ENCODE data around the gene AGPAT3.

Gene AGPAT3

DNA sequence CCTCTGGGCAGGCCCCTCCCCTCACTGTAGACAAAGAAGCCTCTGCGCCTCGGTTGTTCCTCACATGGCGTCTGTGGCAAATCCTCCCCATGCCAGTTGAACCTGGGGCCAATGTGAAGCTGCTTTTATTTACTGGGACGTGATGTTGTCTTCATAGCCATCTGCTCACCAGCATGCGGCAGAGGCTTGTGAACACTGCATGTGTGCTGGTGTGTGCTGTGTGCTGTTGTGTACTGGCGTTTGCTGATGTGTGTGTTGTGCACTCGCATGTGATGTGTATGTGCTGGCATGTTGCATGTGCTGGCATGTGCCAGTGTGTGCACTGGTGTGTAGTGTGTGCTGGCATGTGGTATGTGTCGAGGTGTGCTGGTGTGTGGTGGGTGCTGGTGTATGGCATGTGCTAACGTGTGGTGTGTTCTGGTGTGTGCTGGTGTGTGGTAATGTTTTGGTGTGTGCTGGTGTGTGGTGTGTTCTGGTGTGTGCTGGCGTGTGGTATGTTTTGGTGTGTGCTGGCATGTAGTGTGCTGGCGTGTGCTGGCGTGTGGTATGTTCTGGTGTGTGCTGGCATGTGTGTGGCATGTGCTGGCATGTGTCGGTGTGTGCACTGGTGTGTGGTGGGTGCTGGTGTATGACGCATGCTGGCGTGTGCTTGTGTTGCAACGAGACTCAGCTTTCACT lies 109.9 kb downstream of the AGPAT3 start:
- no peak for DNase-seq (ENCODE audit: low read depth in 2 of 2)

DNA sequence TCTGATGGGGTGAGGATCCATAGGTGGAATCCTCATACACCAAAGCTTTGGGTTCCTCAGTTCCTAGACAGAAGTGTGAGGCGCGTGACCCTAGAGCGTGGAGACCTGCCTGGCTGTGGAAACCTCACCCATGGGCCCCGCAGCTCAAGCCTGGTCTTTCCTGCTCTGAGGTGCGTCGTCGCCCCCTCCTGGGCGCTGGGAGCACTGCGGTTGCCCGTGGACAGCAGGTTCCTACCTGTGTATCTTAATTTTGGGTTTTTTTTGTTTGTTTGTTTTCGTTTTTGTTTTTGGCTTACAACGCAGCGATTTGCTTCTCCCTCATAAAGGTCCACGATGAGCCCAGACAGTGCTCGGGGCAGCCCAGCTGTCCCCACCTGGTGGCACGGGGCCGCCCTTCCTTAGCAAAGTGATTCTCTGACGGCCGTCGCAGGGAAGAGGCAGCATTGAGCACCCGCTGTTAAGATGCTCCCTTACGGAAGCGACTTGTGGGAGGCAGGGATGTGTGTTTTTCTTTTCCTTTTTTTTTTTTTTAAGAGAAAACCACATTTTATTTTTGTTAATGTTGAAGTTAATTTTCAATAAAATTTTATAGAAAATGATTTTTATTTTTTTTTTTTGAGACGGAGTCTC lies 110.6 kb downstream of the AGPAT3 start:
- DNase-seq (ENCODE audit: low read depth in 2 of 2), result peak; percentile 63 to 81

DNA sequence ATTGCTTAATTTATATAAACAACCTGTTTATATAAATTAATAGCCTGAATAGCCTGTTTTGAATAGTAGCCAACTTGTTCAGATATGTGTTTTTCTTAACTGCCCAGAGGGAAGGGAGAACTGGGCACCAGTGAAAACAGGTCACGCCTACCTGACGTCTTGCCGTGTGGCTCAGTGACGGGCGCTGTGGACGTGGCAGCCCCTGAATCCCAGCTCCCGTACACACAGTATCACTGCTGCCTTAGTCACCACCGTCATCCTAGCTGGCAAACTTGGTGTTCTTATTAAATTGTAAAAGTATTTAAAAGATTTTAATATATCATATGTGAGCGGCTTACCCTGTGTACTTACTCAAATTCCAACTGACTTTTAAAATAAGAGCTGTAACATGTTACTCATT lies 111.6 kb downstream of the AGPAT3 start:
- no peak for DNase-seq (ENCODE audit: low read depth in 2 of 2)

DNA sequence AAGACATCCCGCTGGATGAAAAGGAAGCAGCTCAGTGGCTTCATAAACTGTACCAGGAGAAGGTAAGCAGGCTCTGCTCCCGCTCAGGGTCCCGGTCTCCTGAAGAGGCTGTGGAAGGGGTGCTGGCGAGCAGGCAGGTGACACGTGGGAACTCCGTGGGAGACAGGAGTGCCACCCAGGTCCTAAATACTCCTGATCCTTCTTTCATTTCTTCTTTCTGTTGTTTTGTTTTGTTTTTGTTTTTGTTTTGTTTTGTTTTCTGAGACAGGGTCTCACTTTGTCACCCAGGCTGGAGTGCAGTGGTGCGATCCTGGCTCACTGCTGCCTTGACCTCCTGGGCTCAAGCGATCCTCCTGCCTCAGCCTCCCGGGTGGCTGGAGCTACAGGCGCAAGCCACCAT lies 113.0 kb downstream of the AGPAT3 start:
- DNase-seq (ENCODE audit: low read depth in 2 of 2), result no peak

DNA sequence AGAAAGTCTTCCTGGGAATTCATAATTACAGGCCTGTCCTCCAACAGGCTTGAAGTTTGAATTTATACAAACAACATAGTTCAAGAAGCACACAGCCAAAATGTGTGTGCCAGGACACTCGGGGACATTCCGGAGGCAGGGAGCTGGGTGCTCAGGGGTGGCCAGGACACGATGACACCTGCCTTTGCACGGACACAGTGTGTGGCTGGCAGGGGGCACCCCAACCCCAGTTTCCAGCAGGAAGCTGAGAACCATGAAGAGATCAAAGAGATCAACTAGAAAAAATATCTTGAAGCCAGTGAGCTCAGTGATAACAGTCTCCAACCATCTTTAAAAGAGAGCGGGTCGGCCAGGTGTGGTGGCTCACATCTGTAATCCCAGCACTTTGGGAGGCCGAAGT lies 114.6 kb downstream of the AGPAT3 start:
- DNase-seq (ENCODE audit: low read depth in 2 of 2), result no peak

DNA sequence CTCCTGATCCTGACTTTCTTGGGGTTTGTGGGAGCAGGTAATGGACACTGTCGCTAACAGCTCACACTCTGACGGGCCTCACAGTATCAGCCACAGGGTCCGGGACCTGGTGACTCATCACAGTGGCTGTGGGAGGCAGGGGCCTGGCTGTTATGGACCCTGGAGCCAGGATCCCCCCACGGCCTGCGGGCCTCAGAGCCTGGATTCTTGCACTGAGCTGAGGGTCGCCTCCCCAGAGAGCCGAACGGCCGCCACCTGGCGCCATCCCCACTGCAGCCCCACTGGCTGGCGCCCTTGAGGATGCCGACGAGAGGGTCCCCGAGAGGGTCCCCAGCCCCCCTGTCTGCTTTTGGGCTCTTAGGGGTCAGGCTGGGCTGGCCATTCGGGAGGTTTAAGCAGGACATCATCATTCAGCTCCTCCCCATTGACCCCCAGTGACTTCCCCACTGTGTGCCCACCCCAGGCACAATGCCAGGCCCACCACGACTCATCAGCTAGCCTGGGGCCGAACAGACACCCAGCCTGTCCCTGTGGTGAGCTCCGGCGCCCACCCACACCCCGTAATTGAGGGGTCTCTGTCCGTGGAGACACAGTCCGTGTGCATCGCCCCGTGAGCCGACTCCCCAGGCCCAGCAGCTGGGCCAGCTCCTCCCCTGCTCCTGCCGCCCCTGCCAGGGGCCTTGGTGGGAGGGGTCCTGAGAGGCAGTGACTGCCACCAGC lies 116.3 kb downstream of the AGPAT3 start:
- DNase-seq (ENCODE audit: low read depth in 2 of 2), result no peak

DNA sequence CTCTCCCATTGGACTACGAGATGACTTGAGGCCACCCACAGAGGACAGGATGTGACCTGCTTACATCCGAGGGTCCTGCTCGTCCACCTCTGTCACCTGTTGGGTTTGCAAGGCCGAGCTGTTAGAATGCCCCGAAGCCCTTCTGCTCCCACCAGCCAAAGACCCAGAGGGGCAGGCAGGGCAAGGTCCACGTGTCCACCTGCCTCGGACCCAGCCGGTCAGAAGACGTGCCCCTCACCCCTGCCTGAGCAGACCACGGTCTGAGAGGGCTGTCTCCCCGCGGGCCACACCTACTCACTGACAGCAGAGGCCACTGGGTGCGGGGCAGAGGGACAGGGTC lies 116.8 kb downstream of the AGPAT3 start:
- no peak for DNase-seq (ENCODE audit: low read depth in 2 of 2)

DNA sequence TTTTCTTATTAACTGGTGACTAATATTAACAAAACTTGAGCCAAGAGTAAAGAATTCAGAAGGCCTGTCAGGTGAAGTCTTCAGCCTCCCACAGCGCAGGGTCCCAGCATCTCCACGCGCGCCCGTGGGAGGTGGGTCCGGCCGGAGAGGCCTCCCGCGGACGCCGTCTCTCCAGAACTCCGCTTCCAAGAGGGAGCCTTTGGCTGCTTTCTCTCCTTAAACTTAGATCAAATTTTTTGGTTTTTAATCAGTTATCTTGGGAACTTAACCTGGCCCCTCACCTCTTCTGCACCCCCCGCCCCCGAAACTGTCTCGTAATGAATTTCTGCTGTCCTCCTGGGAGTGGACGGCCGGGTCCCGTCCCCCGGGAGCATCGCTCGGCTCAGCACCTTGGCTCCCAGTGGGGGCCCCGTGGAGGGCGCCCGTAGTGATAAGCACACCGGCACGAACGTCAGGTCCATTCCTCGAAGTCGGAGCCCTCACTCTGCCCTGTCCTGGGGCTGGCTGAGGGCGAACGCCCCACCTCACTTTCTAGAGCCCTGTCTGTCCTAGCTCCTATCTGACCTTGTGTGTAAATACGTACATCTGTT lies 117.6 kb downstream of the AGPAT3 start:
- DNase-seq (ENCODE audit: low read depth in 2 of 2), result no peak

DNA sequence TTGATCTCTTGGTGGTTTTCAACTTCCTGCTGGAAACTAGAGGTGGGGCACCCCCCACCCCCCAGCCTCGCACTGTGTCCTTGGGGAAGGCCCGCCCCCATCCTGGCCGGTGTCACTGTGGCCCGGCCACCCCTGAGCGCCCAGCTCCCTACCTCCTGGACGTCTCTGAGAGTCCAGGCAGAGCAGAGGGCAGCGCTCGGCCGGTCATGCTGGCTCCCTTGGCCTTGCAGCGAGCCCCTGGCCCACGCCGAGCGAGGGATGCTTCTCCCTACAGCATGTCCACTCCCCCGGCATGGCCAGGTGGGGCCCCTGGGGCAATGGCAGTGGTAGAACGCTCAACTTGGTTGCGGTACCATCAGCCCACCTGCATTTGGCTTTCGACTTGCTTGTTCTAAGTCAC lies 118.4 kb downstream of the AGPAT3 start:
- no peak for DNase-seq (ENCODE audit: low read depth in 2 of 2)

DNA sequence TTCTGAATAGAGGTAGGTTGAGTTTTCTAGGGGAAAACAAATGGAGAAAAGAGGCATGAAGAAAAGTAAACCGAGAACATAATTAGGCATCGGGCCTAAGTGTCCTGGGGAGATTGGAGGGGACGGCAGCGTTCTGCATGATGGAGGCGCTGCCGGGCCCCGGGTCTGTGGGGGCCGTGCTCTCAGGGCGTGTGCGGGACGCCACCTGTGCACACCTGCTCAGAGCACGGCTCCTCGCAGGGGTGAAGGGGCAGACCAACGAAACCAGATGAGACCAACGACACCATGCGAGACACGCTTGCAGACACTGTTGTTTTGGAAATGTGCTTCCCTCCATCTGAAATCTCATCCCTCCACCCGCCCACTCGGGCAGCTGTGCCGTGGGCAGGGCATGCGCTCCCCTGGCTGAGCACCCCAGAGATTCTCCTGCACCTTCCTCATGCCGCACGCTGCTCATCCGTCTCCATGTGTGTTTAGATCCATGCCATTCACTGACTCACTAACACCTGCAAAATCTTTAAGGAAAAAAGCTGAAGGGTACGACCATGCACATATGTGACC lies 118.9 kb downstream of the AGPAT3 start:
- no peak for DNase-seq (ENCODE audit: low read depth in 2 of 2)

DNA sequence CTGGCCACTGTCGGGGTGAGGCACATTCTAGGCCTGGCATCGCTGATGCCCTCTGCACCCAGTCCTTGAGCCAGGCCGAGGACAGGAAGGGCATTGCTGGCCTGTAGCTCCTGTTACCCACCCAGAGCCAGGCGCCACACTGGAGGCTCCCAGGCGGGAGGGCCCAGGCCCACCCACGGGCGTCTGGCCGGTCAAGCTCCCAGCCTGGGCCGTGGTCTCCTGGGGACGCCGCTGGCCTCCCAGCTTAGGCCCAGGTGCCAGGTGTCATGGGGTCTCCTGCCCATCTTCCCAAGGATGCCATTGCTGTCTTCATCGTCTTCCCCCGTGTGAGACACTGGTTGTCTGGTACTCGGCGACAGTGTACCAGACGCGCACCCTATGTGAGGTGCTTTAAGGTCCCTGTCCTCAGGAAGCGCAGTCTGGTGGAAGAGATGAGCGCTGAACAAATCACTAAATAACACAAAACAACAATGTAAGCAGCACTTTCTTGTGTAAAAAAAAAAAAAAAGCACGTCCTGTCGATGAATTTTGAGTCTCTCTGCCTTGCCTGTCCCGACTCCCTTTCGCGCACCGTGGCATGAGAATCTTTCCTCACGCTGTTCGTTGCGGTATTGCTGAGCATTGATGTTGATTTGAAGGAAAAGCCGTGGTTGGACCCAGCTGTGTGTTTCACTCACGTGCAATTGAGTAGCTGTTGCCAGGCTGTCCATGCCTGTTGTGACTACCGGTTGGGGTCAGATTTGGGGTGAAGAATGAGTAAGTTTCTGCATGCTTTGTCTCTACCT lies 120.1 kb downstream of the AGPAT3 start:
- DNase-seq (ENCODE audit: low read depth in 2 of 2), result no peak

DNA sequence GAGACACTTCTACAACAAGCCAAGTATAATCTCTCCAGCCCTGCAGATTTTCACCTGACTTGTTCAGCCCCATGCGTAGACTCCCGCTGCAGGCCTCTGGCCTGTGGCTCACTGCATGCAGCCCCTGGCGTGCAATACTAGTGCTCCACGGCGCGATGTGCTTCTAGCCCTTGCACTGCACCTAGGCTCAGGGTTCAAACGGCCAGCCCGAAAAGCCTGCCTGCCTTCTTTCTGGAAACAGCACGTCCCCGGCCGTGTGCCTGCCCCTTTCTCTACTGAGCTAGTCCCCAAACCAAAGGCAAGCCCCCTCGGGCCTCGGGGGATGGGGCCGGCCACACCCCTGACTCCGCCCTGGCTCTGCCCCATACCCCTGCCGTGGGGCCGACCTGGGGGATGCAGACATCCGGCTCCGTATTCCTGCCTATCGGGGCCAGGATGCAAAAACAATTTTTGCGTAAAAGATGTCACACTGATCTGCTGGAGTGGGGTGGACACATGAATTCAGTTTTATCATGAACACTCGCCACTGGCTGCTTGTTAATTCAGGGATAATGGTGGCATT lies 120.7 kb downstream of the AGPAT3 start:
- DNase-seq (ENCODE audit: low read depth in 2 of 2), result no peak

DNA sequence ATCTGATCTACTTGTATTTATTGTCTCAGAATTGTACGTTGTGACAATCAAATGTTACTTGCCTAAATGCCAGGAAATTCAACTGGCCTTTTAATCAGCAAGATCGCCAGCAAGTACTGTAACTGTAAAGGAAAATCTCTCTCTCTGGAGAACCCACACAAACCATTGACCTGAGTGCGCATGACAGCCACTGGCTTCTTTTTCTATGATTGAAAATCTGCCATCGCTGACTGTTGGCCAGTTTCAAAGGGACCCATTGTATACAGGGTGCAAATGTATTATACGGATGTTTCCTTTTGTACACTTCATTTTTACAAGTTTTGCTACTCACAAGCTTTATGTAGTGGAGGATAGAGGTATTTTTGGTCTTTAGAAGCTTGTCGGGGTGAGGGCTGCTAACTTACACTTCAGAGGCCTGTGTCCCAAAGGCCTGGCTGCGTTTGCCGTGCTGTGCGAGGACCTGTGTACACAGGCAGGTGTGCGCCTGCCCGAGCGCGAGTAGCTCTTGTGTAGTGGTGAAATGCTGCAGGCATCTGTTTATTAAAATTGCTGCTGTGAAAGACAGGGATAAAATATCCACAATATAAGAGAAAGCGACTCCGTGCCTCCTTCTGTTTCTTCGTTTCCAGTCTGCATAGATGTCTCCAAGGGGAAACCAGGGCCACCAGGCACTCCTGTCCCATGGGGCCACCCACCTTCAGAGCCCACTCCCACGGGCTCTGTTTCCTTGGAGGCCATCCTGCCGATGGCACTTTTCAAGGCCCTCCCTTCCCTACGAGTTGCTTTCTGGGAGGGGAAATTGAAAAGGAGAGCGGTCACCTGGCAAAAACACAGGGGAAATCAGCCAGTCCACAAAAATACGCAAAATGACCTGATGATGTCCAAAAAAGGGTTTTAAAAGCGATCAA lies 121.8 kb downstream of the AGPAT3 start:
- no peak for DNase-seq (ENCODE audit: low read depth in 2 of 2)

DNA sequence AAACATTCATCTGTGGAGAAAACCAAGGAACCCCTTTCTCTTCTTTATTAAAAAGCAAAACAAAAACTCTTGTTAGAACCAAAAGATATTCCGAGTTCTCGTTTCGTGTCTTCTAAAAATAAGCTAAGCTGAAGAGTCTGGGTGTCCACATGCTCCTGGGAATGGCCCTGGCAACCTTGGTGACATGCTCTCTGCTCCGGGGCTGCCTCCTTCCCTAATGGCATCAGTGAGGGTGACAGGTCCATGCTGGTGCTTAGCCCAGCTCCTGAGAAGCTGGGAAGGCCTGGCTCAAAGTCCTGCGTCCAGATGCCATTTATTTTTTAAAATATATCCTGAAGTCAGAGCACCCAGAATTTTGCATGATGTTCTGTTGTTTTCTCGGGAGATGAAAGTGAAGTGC lies 122.5 kb downstream of the AGPAT3 start:
- no peak for DNase-seq (ENCODE audit: low read depth in 2 of 2)

DNA sequence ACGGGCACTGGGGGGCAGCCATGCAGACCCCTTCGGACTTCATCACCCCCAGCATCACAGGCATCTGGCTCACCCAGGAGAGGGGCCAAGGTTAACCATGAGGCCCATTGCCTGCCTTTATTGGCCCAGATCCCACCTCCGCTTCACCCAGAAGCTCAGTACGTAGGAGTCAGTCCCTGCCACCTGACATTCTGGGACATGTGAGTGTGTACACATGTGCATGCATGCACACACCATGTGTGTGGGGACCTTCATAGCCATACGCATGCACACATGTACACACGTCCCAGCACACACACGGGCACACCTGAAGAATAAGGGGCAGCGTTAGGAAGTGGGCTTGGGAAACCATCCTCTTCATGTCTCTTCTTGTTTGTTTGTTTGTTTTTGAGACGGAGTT lies 123.0 kb downstream of the AGPAT3 start:
- no peak for DNase-seq (ENCODE audit: low read depth in 2 of 2)

DNA sequence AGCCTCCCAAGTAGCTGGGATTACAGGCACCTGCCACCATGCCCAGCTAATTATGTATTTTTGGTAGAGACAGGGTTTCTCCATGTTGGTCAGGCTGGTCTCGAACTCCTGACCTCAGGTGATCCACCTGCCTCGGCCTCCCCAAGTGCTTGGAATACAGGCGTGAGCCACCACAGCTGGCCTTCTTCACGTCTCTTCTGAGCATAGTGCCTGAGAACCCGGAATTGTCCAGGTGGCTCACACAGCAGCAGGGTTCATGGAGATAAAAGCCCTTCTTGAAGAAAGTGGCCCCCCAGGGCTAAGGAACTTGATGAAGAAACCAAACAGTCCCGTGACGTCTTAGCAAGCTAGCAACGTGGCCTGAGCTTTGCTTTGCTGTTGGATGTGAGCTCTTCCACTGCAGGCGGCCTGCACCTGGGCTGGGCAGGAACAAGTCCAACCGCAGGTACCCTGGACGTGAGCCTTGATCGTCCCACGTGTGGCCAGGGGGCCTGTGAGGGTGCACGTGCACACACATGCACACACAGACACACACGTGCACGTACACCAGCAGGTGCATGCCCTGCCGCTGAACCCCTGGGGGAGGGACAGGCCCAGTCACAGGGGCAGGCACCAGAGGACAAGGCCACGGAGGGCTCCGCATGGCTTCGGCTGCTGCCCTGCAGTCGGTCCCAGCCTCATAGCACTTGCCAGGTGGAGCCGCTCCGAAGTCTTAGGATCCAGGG lies 123.6 kb downstream of the AGPAT3 start:
- DNase-seq (ENCODE audit: low read depth in 2 of 2), result no peak

DNA sequence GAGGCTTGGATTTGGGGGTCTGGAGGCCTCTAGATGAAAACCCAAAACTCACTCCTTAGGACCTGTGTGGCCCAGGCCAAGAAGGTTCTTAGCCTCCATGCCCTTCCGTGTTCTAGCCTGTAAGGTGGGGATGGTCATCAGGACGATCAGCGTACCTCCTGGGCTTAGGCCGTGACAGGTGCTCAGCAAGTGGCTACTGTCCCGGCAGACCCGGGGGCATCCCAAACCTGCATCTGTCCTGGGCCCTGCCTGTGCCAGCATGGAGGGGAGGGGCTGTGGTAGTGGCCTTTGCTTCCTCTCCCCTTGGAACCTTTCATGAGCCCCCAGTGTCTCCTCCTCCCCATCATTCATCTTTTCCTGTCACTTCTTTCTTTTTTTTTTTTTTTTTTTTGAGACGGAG lies 124.4 kb downstream of the AGPAT3 start:
- no peak for DNase-seq (ENCODE audit: low read depth in 2 of 2)

DNA sequence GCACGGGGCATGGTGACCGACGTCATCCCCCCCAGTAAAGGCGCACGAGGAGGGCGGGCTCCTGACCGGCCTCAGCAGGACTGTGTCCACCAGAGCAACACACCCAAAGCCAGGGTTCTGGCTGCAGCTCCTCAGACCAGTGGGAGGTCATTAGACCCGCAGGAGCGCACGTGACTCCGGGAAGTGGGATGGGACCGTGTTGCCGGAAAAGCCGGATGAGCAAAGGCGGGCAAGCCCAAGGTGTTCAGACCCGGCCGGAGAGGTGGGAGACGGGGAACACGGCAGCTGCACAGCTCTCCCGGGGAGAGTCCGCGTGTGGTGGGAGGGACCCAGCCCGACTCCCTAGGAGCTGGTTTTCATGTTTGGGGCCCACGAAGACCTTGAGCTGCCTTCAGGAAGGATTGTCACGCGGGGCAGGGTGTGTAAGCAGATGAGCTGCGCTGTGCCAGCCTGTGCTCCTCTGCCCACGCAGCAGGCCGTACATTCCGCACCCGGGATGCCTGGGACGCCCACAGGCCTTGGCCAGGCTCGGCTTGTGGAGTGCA lies 126.5 kb downstream of the AGPAT3 start:
- no peak for DNase-seq (ENCODE audit: low read depth in 2 of 2)

DNA sequence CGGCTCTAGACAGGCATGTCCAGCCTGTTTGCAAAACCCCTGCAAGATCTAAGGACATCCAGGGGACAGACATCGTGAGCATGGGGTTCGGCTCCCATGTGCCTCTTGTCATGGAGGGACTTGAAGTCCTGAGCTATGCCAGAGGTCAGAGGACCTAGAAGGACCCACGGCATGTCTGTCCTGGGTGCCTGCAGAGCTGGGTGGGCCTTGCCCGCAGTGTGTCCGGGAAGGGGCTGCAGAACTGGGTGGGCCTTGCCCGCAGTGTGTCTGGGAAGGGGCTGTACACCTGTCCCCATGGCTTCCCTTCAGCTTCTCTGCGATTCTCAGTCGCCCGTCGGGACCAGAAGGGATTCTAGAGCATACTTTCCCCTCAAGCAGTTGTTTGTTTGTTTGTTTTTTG lies 127.1 kb downstream of the AGPAT3 start:
- DNase-seq (ENCODE audit: low read depth in 2 of 2), result no peak
